HG02970 (cell line): Measurements from ENCODE around the gene KCNJ6.

Experiments
- ATAC-seq: cut with Tn5 transposase; IDR thresholded peaks from one replicate; pipeline ENCODE4 v1.9.1; 2021; ENCODE audit warnings: mild to moderate bottlenecking, moderate library complexity, moderate number of reproducible peaks; ENCODE audit not compliant: unreplicated experiment, low FRiP score

Gene KCNJ6

DNA sequence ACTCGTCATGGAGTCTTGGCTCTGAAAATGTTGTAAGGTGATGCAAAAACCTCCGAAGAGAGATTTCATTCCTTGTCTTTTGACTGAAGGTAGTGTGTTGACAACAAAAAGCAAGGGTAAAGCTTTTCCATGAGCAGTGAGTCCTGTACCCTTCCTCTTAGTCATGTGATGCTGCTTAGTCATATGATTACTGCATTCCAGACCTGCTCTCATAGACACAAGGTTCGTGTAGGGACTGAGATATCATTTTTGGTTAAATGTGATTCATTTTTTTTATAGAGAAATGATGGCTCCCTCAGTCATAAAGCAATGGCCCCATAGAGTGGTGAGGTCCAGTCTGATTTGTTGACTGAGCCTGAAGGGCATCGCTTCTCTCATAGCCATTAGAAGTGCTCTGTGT is 9.2 kb downstream of the KCNJ6 start:
- ATAC-seq: no peak

- ATAC-seq: no peak
Observed at GRCh38 chr21:37905291-37905690, 11.0 kb downstream of the KCNJ6 start.

DNA sequence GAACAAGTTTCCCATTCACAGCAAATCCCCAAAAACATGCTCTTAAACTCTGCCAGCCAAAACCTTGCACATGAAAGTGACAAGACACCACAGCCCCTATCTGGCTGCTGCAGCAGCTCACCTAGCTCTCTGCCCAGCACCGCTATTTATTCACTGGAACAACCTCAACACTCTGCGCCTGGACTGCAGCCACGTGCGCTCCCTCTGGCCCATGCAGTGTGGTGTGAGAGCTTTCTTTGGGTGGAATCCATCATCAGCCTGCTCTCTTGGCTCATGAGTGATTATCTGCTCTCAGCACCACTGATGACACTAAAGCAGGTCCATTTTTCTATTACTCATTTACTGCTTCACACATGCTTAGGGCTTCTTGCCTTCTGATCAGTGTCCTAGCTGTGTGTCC is 11.4 kb downstream of the KCNJ6 start:
- no peak for ATAC-seq

DNA sequence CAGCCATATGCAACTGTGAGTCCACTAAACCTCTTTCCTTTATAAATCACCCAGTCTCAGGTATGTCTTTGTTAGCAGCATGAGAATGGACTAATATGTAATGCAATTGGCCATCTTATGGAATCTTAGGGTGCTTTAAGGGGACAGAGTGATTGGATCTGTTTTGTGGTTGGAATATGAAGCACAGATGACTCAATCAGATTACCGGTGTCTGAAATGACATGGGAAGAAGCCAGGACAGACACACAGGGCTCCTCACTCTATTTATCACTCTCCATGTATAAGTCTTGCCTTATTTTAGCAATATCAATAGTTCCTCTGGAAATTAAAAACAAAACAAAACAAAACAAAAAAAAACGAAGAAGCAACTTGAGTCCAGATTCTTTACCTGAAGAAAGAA is 12.9 kb downstream of the KCNJ6 start:
- no peak for ATAC-seq

DNA sequence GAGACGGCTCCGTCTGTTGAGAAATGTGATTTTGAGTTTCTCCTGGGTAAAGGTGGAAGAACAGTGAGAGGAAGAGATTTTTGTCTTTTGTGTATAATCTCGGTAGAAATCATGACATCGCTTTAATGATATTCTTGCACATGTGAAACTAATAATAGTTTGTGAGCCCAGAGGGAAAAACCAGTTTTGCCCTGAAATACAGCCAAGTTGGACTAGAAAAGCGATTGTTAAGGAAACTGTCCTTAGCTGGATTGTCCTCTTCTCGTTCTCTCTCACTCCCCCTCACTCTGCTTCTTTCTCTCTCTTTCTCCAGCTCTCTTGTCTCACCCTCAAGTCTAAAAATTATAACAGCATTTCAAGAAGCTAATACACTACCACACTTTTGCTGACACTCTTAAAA is 17.1 kb downstream of the KCNJ6 start:
- no peak for ATAC-seq

DNA sequence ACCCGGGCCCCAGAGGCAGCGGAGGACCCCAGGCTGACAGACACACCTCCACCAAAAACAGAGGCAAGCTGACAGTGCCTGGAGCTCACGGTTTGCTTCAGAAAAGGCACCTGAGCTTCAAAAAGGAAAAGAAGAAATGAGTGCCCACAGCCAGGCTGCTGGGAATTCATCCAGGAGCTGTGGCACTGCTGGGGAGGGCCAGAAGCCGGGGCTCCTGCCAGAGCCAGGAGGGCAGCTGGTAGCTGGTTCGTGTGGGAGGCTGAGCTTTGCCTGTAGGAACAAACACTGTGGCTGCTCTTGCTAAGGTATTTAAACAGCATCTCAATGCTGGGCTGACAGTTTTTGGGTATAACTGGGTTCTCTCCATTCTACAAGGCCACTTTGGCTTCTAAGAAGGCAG is 19.5 kb downstream of the KCNJ6 start:
- no peak for ATAC-seq

DNA sequence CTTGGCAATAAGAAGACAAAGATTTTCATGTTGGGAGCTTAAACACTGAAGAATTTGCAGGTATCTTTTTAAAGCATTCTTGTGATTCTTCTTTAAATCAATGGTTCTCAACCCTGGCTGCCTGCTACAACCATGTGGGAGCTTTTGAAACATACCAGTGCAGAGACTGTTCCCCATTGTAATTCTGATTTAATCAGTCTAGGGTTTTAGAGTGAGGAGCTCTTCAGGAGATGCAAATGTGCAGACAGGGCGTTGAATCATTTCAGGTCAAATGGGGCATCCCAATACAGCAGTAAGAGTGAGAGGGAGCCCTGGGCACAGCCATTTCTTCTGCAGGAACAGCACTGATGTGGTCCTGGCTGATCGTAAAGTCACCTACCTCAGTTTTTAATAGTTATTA is 24.3 kb downstream of the KCNJ6 start:
- ATAC-seq: no peak

GRCh38 chr21:37888659-37889058 is 27.6 kb downstream of the KCNJ6 start:
- ATAC-seq: no peak

DNA sequence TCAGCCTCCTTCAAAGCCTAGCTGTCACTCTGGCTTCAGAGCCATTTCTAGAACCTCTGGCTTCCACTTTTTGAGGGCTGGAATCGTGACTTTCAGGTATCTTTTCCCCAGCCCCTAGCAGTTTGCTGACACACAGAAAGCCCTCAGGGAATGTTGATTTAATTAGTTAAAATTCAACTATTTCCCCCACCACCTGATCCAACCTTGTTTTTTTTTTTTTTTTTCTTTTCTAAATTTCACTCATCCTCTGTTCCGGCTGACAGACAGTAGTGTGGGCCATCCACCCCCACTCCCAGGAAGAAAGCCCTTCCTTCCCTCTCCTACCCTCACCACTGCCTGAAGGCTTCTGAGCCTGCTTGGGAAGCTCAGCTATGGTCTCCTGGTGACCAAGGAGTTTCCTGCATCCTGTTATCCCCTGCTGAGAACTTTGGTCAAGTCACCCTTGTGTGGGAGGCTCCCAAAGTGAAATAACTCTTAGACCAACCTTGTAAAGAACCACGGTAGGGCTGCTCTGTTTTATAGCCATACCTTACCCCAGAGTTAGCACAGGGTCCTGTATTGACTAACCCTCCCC is 29.4 kb downstream of the KCNJ6 start:
- ATAC-seq: no peak

- no peak for ATAC-seq
Observed at GRCh38 chr21:37886120-37886519, 30.1 kb downstream of the KCNJ6 start.

DNA sequence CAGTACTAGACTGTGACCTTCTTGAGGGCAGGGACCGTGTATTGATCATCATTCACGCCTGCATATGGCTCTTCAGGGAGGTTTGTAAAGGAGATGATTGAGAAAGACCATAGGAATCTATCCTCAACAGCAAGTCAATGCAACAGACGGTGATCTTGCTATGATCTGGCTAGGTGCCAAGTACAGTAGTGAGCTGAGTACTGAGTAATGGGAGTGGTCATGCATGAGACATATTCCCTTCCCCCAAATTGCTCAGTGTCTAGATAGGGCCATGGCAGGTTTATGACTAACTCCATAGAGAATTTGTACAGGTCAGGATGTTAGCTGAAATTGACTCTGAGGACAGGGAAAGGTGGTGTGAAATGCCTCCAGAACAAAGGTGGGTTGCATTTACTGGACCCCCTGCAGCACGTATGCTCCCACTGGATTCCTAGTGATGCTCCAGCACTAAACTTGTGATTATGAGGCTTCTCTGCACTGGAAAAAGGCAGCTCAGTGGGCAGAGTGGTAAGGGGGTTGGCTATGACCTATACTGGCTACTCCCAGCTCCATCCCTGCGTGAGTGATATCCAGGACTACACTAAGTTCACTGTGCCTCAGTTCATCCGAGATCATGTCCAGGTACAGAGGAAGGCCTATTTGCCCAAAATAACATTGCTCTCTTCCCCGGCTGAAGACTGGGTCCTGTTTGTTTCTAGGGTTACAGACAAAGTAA is 37.2 kb downstream of the KCNJ6 start:
- ATAC-seq: no peak

GRCh38 chr21:37877888-37878684 is 38.2 kb downstream of the KCNJ6 start:
- ATAC-seq: no peak

DNA sequence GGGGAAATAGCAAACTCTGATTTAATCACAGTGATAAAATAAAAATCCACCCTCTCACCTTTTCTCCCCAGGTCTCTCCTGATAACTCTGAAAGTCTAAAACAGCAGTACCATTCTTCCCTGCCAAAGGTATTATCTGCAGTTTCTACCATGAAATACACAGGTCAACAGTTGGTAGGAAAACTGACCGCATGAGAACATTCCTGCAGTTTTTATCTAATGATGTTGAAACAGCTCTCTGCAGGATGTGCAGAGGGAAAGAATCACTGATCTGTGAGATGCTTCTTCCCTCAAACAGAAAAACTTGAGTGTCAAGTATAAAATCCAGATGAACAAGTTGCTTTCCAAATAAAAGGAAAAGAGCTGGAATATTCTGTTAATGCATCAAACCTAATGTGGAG is 39.1 kb downstream of the KCNJ6 start:
- ATAC-seq: no peak

DNA sequence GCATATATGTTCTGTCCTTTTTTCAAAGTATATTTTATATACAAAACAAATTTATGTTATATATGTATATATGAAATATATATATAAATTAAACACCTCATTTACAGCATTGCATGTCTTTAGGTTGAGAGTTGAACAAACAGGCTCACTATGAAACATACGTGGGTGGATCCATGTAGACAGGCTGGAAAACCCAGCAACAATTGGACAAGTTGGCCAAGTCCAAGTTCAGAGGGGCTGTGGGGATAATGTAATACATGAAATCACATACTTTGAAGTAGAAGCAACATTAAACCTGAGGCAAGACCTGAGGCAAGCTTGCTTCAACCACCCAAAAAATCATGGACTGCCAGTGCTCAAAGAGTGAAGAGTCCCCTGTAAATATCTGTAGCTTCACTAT is 39.7 kb downstream of the KCNJ6 start:
- ATAC-seq: no peak

DNA sequence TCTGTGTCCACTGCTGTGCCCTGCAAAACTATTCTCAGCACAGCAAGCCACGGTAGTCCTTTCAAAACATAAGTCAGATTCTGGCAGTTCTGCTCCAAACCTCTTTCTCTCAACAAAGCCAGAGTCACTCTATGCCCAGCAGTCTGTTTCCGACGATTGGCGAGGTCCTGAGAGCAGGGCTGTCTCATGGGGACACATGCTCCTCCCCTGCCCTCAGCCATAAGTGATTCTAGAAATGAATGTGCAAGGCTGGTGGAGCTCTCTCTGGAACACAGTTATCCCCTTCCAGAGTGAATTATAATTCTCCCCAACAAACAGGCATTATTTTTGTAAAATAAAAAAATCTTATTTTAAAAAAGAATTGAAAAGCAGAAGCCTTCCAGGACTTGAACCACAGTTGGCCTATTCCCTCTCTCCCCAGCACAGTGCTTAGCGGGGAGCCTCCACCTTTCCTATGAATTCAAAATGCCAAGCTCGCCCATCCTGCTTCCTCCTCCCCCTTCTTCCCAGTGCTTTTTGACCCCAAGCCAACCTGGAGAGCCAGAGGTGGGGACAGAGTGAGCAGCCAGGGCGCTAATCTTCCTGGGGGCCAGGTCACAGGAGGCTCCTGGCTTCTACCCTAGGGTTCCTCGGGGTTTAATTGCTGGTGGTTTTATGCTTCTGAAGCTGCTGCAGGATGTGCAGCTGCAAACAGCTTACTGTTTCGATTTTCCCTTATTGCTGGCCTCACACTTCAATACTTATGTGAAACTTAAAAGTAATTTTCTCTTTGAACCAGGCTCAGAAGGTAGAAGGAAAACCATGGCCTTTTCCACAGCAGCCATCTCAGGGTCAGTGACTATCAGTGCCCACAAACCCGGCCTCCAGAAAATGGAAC is 41.1 kb downstream of the KCNJ6 start:
- ATAC-seq: no peak

DNA sequence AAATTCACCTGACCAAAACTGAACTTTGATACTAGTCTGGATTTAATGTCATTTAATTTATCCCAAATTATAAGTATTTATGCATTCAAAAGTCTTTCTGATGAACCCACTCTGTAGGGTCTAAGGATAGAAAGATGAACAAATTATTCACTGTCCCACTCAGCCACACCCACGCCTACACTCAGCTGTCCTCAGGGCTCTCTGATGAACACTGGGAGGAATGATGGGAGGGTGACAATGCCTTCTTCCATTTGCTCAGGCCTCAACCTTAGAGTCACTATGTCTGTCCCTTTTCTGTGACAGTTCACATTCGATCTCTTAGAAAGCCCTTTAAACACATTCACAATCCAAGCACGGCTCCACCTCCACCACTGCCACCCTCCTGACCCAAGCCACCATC is 41.8 kb downstream of the KCNJ6 start:
- no peak for ATAC-seq

GRCh38 chr21:37873655-37874054 is 42.6 kb downstream of the KCNJ6 start:
- ATAC-seq: no peak

DNA sequence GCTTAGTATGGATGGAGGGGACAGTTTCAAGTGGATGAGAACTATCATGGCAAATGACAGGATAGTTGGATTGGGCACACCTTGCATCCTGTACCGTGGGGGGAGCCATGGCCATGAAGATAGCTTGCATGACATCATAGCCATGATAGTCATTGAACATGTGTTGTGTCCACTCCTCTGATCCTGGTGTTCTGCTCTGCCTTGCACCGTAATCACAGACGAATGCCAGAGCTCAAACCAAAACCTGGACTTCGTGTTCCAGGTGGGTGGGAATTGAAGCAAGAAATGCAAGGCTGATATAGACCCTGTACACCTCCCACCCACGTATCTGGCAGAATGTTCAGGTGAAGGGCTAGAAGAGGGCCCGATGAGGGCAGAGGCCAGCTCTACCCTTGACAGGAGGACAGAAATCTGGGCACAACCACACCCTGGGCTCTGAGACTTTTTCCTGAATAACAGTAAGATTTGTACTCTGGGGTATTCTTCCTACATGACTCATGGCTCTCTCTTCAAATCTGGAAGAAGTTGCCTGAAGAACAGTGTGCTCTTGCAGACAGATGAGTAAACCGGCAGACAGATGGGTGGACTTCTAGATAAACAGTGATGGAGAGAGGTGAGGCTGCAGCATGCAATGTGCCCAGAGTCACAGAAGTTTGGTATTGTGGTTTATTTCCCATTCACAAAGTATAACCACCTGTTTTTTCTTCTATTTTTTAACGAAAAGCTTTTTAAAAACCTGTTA is 45.0 kb downstream of the KCNJ6 start:
- ATAC-seq: no peak

- ATAC-seq: no peak
Observed at GRCh38 chr21:37870221-37870620, 46.0 kb downstream of the KCNJ6 start.

DNA sequence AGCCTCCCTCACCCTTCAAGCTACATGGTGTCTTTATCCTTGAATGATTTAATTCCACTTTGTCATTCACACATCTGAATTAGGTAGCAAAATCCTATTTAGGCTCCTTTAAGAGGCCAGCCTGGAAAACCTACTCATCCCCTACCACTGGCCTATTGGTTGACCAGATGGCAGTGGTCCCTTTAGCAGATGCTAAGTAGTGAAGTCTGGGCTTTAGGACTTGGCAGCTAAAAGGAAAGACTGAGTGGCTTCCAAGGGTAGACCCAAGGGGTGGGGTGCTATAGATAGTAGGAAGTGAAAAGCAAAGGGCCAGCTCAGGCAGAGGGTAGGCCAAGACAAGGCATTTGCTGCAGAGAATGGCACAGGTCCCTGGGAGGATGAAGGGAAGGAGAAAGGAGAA is 46.6 kb downstream of the KCNJ6 start:
- no peak for ATAC-seq
